IMR-90 (cell line): ENCODE measurements around the gene SLC9A9. TPM values are rescaled to one million over a fixed set of nuclear protein-coding genes. Genes with fewer than 3 reads are reported as not detected.

ENCODE experiments used
- ATAC-seq: fragments of 200-7000 bp; cut with Tn5 transposase; 2 replicates; pipeline ENCODE4 v1.9.1; 2020; ENCODE audit warnings: low read depth, mild to moderate bottlenecking, moderate library complexity
- BruUV-seq: library from RNA; stranded (reverse); fragments of 400-500 nt; replicated peaks from 2 replicates; lab custom pipeline; 2021; lab: Mats Ljungman, UMichigan
- CTCF ChIA-PET: fragments of 300-600 bp; formaldehyde crosslinking; extraction: SDS; loops from one replicate; lab custom pipeline; 2021; ENCODE audit warnings: antibody characterized with exemption; lab: Yijun Ruan, JAX
- POLR2A ChIA-PET: fragments of 300-600 bp; sonication (Branson Sonifier 250); formaldehyde crosslinking; loops from one replicate; lab custom pipeline; 2022; ENCODE audit warnings: antibody characterized with exemption; ENCODE audit not compliant: unreplicated experiment; lab: Charles Lee
- DNase-seq: peaks from one replicate; pipeline ENCODE4 v3.0.0; 2013
- H2AFZ ChIP-seq: replicated peaks from 2 replicates; pipeline ENCODE3; 2013; ENCODE audit warnings: low read length, mild to moderate bottlenecking; ENCODE audit not compliant: poor library complexity
- H2AK5ac ChIP-seq: 2 replicates; pipeline ENCODE4 v1.6.1; 2013; ENCODE audit warnings: low read depth, low read length, inconsistent platforms
- H2AK9ac ChIP-seq: replicated peaks from 2 replicates; pipeline ENCODE3; 2013; ENCODE audit warnings: mild to moderate bottlenecking, low read depth, low read length, moderate library complexity; ENCODE audit not compliant: poor library complexity
- H2BK120ac ChIP-seq: 2 replicates; pipeline ENCODE4 v1.6.1; 2013; ENCODE audit warnings: low read depth, low read length, inconsistent platforms
- H2BK15ac ChIP-seq: 3 replicates; pipeline ENCODE4 v1.6.1; 2013; ENCODE audit warnings: low read depth, low read length, inconsistent platforms
- H2BK20ac ChIP-seq: 2 replicates; pipeline ENCODE4 v1.6.1; 2013; ENCODE audit warnings: low read depth, mild to moderate bottlenecking, inconsistent platforms, low read length, moderate library complexity
- H2BK5ac ChIP-seq: 2 replicates; pipeline ENCODE4 v1.6.1; 2013; ENCODE audit warnings: mild to moderate bottlenecking, low read depth, low read length, inconsistent platforms; ENCODE audit not compliant: poor library complexity, severe bottlenecking
- H3K14ac ChIP-seq: replicated peaks from 2 replicates; pipeline ENCODE4 v1.6.1; 2013; ENCODE audit warnings: low read depth, low read length, inconsistent platforms
- H3K18ac ChIP-seq: 2 replicates; pipeline ENCODE4 v1.6.1; 2013; ENCODE audit warnings: low read depth, low read length, control low read depth
- H3K23ac ChIP-seq: 2 replicates; pipeline ENCODE4 v1.6.1; 2013; ENCODE audit warnings: low read depth, low read length, inconsistent platforms
- H3K27ac ChIP-seq: 2 replicates; pipeline ENCODE4 v1.5.1; 2013; ENCODE audit warnings: mild to moderate bottlenecking, control low read depth, low read length; ENCODE audit not compliant: insufficient read depth
- H3K27me3 ChIP-seq: 2 replicates; pipeline ENCODE4 v1.6.1; 2013; ENCODE audit warnings: low read length; ENCODE audit not compliant: control insufficient read depth, insufficient read depth
- H3K36me3 ChIP-seq: 2 replicates; pipeline ENCODE4 v1.6.1; 2013; ENCODE audit warnings: low read length, mixed read lengths; ENCODE audit not compliant: control insufficient read depth, insufficient read depth
- H3K4ac ChIP-seq: 2 replicates; pipeline ENCODE4 v1.6.1; 2013; ENCODE audit warnings: low read depth, low read length, inconsistent platforms
- H3K4me1 ChIP-seq: 2 replicates; pipeline ENCODE4 v1.6.1; 2013; ENCODE audit warnings: low read length, mixed read lengths; ENCODE audit not compliant: control insufficient read depth, insufficient read depth
- H3K4me2 ChIP-seq: 2 replicates; pipeline ENCODE4 v1.6.1; 2013; ENCODE audit warnings: low read depth, mild to moderate bottlenecking, control low read depth, low read length, moderate library complexity
- H3K4me3 ChIP-seq: 2 replicates; pipeline ENCODE4 v1.5.1; 2013; ENCODE audit warnings: low read depth, mild to moderate bottlenecking, control low read depth, low read length, moderate library complexity; ENCODE audit not compliant: insufficient read depth
- H3K56ac ChIP-seq: 2 replicates; pipeline ENCODE4 v1.6.1; 2013; ENCODE audit warnings: low read length, inconsistent platforms; ENCODE audit not compliant: insufficient read depth; ENCODE audit errors: extremely low read depth
- H3K79me1 ChIP-seq, 2 experiments: 2 replicates each; pipeline ENCODE4 v1.6.1; 2013; ENCODE audit warnings: low read length in 2 of 2, inconsistent platforms in 1 of 2, low read depth in 1 of 2
- H3K9ac ChIP-seq: 2 replicates; pipeline ENCODE4 v1.6.1; 2013; ENCODE audit warnings: low read depth, low read length, control low read depth
- H3K9me1 ChIP-seq: 2 replicates; pipeline ENCODE4 v1.6.1; 2013; ENCODE audit warnings: low read length, inconsistent platforms; ENCODE audit not compliant: insufficient read depth
- H3K9me3 ChIP-seq: 2 replicates; pipeline ENCODE4 v1.6.1; 2013; ENCODE audit warnings: low read length; ENCODE audit not compliant: control insufficient read depth, insufficient read depth
- H4K20me1 ChIP-seq: 2 replicates; pipeline ENCODE4 v1.6.1; 2013; ENCODE audit warnings: low read length, inconsistent platforms; ENCODE audit not compliant: insufficient read depth
- H4K5ac ChIP-seq: 2 replicates; pipeline ENCODE4 v1.6.1; 2013; ENCODE audit warnings: mild to moderate bottlenecking, low read depth, low read length, control low read depth
- H4K8ac ChIP-seq, 2 experiments: 2 replicates each; pipeline ENCODE4 v1.6.1; 2013; ENCODE audit warnings: low read depth in 2 of 2, low read length in 2 of 2, control low read depth in 1 of 2, inconsistent platforms in 1 of 2
- H4K91ac ChIP-seq: 2 replicates; pipeline ENCODE4 v1.6.1; 2013; ENCODE audit warnings: low read depth, low read length, inconsistent platforms; ENCODE audit not compliant: insufficient read depth
- CHD1 ChIP-seq: IDR thresholded peaks from 2 replicates; pipeline ENCODE4 v1.6.1; 2012; ENCODE audit warnings: low read depth, low read length, improper control_type of control experiment
- ELK1 ChIP-seq: fragments of 150-350 bp; IDR thresholded peaks from 2 replicates; pipeline ENCODE4 v1.6.1; 2016; ENCODE audit warnings: low read depth, mild to moderate bottlenecking, low read length, moderate library complexity, borderline replicate concordance
- FOS ChIP-seq: fragments of 150-350 bp; IDR thresholded peaks from 2 replicates; pipeline ENCODE4 v1.6.1; 2016; ENCODE audit warnings: low read depth, low read length
- MAZ ChIP-seq: IDR thresholded peaks from 2 replicates; pipeline ENCODE4 v1.6.1; 2012; ENCODE audit warnings: low read depth, mild to moderate bottlenecking, low read length, improper control_type of control experiment, moderate library complexity, borderline replicate concordance
- MXI1 ChIP-seq: IDR thresholded peaks from 2 replicates; pipeline ENCODE4 v1.6.1; 2012; ENCODE audit warnings: low read depth, mild to moderate bottlenecking, low read length, moderate library complexity, borderline replicate concordance
- POLR2A ChIP-seq: IDR thresholded peaks from 2 replicates; pipeline ENCODE4 v1.6.1; 2012; ENCODE audit warnings: mild to moderate bottlenecking, low read depth, low read length
- RCOR1 ChIP-seq: IDR thresholded peaks from 2 replicates; pipeline ENCODE4 v1.6.1; 2012; ENCODE audit warnings: mild to moderate bottlenecking, low read length, improper control_type of control experiment; ENCODE audit not compliant: insufficient replicate concordance
- RFX5 ChIP-seq: IDR thresholded peaks from 2 replicates; pipeline ENCODE4 v1.8.0; 2012; ENCODE audit warnings: low read depth, mild to moderate bottlenecking, low read length, moderate library complexity
- SMC3 ChIP-seq: fragments of 150-350 bp; IDR thresholded peaks from 2 replicates; pipeline ENCODE4 v1.6.1; 2016; ENCODE audit warnings: low read depth, mild to moderate bottlenecking, antibody characterized with exemption, low read length, moderate library complexity
- WGBS, 2 experiments: methylation state at CpG; one replicate each; pipeline versions ENCODE4 v1.1.5 to v1.1.7; 2013; ENCODE audit warnings: missing lambda C conversion rate in 2 of 2; ENCODE audit not compliant: insufficient read length in 1 of 2; ENCODE audit errors: extremely low coverage in 2 of 2; 5-methylcytosine and 5-hydroxymethylcytosine counted together
- dilution Hi-C: fragments of 300-500 bp; cut with HindIII; formaldehyde crosslinking; loops from one replicate; pipeline ENCODE4 v1.14.3; 2018; ENCODE audit warnings: low sequenced_read_pairs; ENCODE audit not compliant: unreplicated experiment
- in situ Hi-C: fragments of 300-500 bp; cut with MboI; formaldehyde crosslinking; loops from 3 replicates; pipeline ENCODE4 v1.14.3; 2019; ENCODE audit warnings: low sequenced_read_pairs, inconsistent platforms, mixed read lengths
- intact Hi-C: fragments of 100-400 bp; cut with micrococcal nuclease; formaldehyde crosslinking; loops from 2 replicates; pipeline ENCODE4 v1.10.0; 2022
- polyA plus RNA-seq, 3 experiments: library from polyadenylated mRNA; depleted of rRNA; stranded (reverse); fragments of >200 nt; gene quantifications; 2 replicates each; pipeline ENCODE4 v1.2.3, GENCODE V29; 2012; ENCODE audit warnings: low replicate concordance in 1 of 3
- total RNA-seq: library from RNA; depleted of rRNA; stranded (reverse); fragments of >200 nt; gene quantifications from 2 replicates; pipeline ENCODE4 v1.2.3, GENCODE V29; 2012

The SLC9A9 gene
- total and polyA plus RNA-seq, 2 of the 4 experiments (the other 2 are of a cell fraction), result 1.4 to 2.3 TPM

DNA sequence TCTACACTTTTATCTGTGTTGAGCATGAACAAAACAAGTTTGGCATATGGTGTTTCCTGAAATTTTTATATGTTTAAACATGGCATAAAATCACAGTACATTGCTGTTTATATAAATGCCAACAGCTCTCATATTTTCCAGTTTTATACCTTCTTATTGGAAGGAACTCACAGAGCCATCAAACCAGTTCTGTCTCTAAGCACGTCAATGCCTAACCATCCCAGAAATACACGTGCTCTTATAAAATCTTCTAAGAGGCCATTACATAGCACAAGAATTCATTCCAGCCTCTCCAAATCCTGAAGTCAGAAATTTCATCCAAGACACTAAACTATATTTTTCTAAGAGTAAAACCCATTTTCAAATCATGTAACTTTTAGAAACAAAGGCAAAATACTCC is 20.8 kb downstream of the SLC9A9 start:
- H2BK15ac ChIP-seq, result no peak overlapping the region
- no peak overlapping the region for H3K4ac ChIP-seq
- H3K4me2 ChIP-seq, result no peak overlapping the region
- no peak overlapping the region for H3K9ac ChIP-seq
- no peak overlapping the region for H4K8ac ChIP-seq
- ChIA-PET CTCF (no interaction called here), POLR2A (no interaction called here)
- in situ Hi-C loops, result no loop called here
- no peak overlapping the region for H3K23ac ChIP-seq
- no peak for DNase-seq
- no peaks in the 10 kb centered on the region for H3K9me3 ChIP-seq
- H3K4me3 ChIP-seq, result no peak overlapping the region
- H3K4me1 ChIP-seq, result no peaks in the 10 kb centered on the region
- H3K14ac ChIP-seq, result no peak overlapping the region
- intact Hi-C loops, result no loop called here
- dilution Hi-C loops, result no loop called here
- H4K91ac ChIP-seq, result no peak overlapping the region
- 60% methylated on average over 2 of the region's 2 CpGs; no CpG with 5 or more reads in 1 of the 2 experiments for WGBS, 2 experiments
- no peaks in the 10 kb centered on the region for H4K20me1 ChIP-seq
- H2AK5ac ChIP-seq, result no peak overlapping the region
- H2AK9ac ChIP-seq, result no peak overlapping the region
- no TSS peak for BruUV-seq
- no peak overlapping the region for H4K5ac ChIP-seq
- H3K56ac ChIP-seq, result no peak overlapping the region
- H2BK5ac ChIP-seq, result no peak overlapping the region
- no peak overlapping the region for H2AFZ ChIP-seq
- H2BK20ac ChIP-seq, result no peak overlapping the region
- H2BK120ac ChIP-seq, result no peak overlapping the region
- no peak overlapping the region for H3K18ac ChIP-seq
- TF ChIP-seq MXI1, result no peak
- TF ChIP-seq RCOR1, result no peak
- TF ChIP-seq RFX5, result no peak
- no peak for TF ChIP-seq FOS
- TF ChIP-seq CHD1, result no peak
- TF ChIP-seq SMC3, result no peak
- no peak for TF ChIP-seq POLR2A
- no peak for TF ChIP-seq ELK1
- TF ChIP-seq MAZ, result no peak
- H3K79me1 ChIP-seq, result no peaks in the 10 kb centered on the region
- no peak overlapping the region for H3K27ac ChIP-seq
- ATAC-seq, result no peak
- no peaks in the 10 kb centered on the region for H3K27me3 ChIP-seq
- no peaks in the 10 kb centered on the region for H3K36me3 ChIP-seq
- no peaks in the 10 kb centered on the region; the same call in 1 of the 2 replicates for H3K9me1 ChIP-seq
